Measurements from ENCODE around the gene SH3BGR. TPM values are rescaled to one million over a fixed set of nuclear protein-coding genes. Genes with fewer than 3 reads are reported as not detected.

SH3BGR gene
- total and polyA plus RNA-seq, 2 donors (not counting 3 experiments of a cell fraction or from before 2014, with no cell fraction given): 1.1 TPM; not detected in 1

DNA sequence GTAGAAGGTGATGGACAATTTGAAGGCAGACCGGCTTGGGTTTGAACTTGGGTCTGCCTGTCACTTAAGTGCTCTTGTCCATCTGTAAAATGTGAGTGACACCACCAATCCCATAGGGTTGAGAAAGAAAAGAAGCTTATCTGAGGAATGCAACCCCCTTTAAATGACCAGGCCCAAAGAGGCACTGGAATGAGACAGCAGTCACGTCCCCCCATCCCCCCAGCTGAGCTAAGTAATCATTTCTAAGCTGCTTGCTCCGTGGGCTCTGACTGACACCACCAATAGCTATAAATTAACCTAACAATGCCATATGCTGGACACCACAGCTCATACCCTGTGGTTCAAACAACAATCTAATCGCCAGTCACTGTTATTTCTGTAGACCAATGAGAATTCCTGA lies 21.3 kb upstream of the SH3BGR start:
- Histone ChIP-seq H4K20me1 (replicated peaks; ENCODE audit: control insufficient read depth, extremely low read depth, insufficient read depth, low read length) (no peaks in the 10 kb centered on the region), H3K79me2 (ENCODE audit: control insufficient read depth, insufficient read depth, low read length) (no peaks in the 10 kb centered on the region), H3K4me1 (ENCODE audit: control insufficient read depth, extremely low read depth, insufficient read depth, low read length) (no peaks in the 10 kb centered on the region), H3K4me3 (replicated peaks in 1 of 3; ENCODE audit: insufficient read depth in 1 of 3, low read depth in 1 of 3, low read length in 3 of 3) (no peak overlapping the region), H3K27me3 (ENCODE audit: control insufficient read depth in 2 of 2, insufficient read depth in 2 of 2, low read length in 2 of 2) (no peaks in the 10 kb centered on the region), H3K9me1 (replicated peaks; ENCODE audit: control insufficient read depth, extremely low read depth, insufficient read depth, low read length) (no peaks in the 10 kb centered on the region), H3K36me3 (ENCODE audit: control insufficient read depth in 2 of 2, extremely low read depth in 1 of 2, insufficient read depth in 2 of 2, low read length in 2 of 2) (no peaks in the 10 kb centered on the region), H3K27ac (ENCODE audit: insufficient read depth, low read depth, low read length) (no peak overlapping the region), H3K4me2 (ENCODE audit: insufficient read depth, low read length) (no peak overlapping the region), H3K9ac (replicated peaks; ENCODE audit: extremely low read depth, insufficient read depth, low read length) (no peak overlapping the region), H3K9me3 (replicated peaks; ENCODE audit: control insufficient read depth, insufficient read depth, low read length) (no peaks in the 10 kb centered on the region), H2AFZ (ENCODE audit: low read depth, low read length) (no peak overlapping the region)
- dilution Hi-C loops (cut with MboI; ENCODE audit: extremely low pct_ligation_motif_present, low sequenced_read_pairs) (no loop called here), intact Hi-C loops (cut with micrococcal nuclease) (no loop called here)
- POLR2A ChIA-PET: no interaction called here
- BruUV-seq (replicated peaks): no TSS peak
- CTCF ChIA-PET: interaction anchor here (0.7 to 2.6 kb wide), 6 partner anchors 9 to 57 kb away, joined by 3 to 10 read pairs (median 3); no protein-coding TSS in a partner anchor
- no peak for TF ChIP-seq MYC (IDR thresholded peaks at IDR 0.05; ENCODE audit: low read depth, low read length)
- FAIRE-seq (no peak), DNase-seq (ENCODE audit: low read depth, low spot score) (no peak)

DNA sequence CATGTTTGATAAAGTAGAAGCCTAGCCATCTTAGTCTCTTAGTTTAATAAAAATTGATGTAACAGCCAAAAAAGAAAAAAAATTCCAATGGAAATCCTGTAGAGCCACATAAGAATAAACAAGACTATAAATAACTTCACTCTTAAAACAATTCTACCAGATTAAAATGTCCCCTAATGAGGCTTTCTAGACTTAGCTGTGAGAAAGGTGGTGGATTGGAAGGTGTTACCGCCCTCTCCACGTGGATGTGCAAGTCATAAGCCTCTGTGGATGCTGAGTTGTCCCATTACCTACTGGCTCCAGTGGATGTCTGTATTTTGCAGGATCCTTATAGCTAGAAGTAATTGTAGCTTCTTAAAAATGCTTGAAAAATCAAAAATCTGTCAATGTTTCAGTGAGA lies 20.8 kb upstream of the SH3BGR start:
- Histone ChIP-seq H3K4me2 (ENCODE audit: insufficient read depth, low read length) (no peak overlapping the region), H3K4me3 (replicated peaks in 1 of 3; ENCODE audit: insufficient read depth in 1 of 3, low read depth in 1 of 3, low read length in 3 of 3) (no peak overlapping the region), H3K4me1 (ENCODE audit: control insufficient read depth, extremely low read depth, insufficient read depth, low read length) (no peaks in the 10 kb centered on the region), H3K36me3 (ENCODE audit: control insufficient read depth in 2 of 2, extremely low read depth in 1 of 2, insufficient read depth in 2 of 2, low read length in 2 of 2) (no peaks in the 10 kb centered on the region), H3K9ac (replicated peaks; ENCODE audit: extremely low read depth, insufficient read depth, low read length) (no peak overlapping the region), H3K27me3 (ENCODE audit: control insufficient read depth in 2 of 2, insufficient read depth in 2 of 2, low read length in 2 of 2) (no peaks in the 10 kb centered on the region), H3K79me2 (ENCODE audit: control insufficient read depth, insufficient read depth, low read length) (no peaks in the 10 kb centered on the region), H2AFZ (ENCODE audit: low read depth, low read length) (no peak overlapping the region), H3K27ac (ENCODE audit: insufficient read depth, low read depth, low read length) (no peak overlapping the region), H4K20me1 (replicated peaks; ENCODE audit: control insufficient read depth, extremely low read depth, insufficient read depth, low read length) (no peaks in the 10 kb centered on the region), H3K9me3 (replicated peaks; ENCODE audit: control insufficient read depth, insufficient read depth, low read length) (no peaks in the 10 kb centered on the region), H3K9me1 (replicated peaks; ENCODE audit: control insufficient read depth, extremely low read depth, insufficient read depth, low read length) (no peaks in the 10 kb centered on the region)
- dilution Hi-C loops (cut with MboI; ENCODE audit: extremely low pct_ligation_motif_present, low sequenced_read_pairs): no loop called here
- no TSS peak for BruUV-seq (replicated peaks)
- FAIRE-seq (no peak), DNase-seq (ENCODE audit: low read depth, low spot score) (no peak)
- ChIA-PET POLR2A (no interaction called here), CTCF (interaction anchor here (0.9 to 2.6 kb wide), 5 partner anchors 9 to 57 kb away, joined by 3 to 10 read pairs (median 3); no protein-coding TSS in a partner anchor)
- no peak for TF ChIP-seq POLR2A (IDR thresholded peaks at IDR 0.05; ENCODE audit: low read depth, low read length)
- no peak for TF ChIP-seq GATA2 (IDR thresholded peaks at IDR 0.05; ENCODE audit: insufficient read depth, insufficient read length, low read depth, low read length)
- intact Hi-C loops (cut with micrococcal nuclease): no loop called here

Data from endothelial cell of umbilical vein (primary cell).